Measurements from ENCODE around the gene ACVR2A.

DNA sequence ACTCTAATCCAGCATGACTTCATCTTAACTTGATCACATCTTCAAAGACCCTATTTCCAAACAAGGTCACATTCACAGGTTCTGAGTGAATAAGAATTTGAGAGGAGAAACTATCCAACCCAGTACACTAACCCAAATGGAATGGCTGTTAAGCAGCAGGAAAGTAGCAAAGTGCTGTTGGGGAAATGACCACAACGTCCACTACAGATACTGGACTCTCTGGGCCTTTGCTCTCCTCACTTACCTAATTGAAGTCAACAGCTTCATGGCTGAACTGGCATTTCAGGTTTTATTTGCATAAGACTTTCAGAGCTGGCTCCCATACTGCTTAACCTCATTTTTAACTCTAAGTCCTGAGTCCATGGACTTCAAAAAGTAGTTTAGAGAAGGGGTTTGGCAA lies 38.0 kb upstream of the ACVR2A start:
- TF ChIP-seq, protein P1, sequence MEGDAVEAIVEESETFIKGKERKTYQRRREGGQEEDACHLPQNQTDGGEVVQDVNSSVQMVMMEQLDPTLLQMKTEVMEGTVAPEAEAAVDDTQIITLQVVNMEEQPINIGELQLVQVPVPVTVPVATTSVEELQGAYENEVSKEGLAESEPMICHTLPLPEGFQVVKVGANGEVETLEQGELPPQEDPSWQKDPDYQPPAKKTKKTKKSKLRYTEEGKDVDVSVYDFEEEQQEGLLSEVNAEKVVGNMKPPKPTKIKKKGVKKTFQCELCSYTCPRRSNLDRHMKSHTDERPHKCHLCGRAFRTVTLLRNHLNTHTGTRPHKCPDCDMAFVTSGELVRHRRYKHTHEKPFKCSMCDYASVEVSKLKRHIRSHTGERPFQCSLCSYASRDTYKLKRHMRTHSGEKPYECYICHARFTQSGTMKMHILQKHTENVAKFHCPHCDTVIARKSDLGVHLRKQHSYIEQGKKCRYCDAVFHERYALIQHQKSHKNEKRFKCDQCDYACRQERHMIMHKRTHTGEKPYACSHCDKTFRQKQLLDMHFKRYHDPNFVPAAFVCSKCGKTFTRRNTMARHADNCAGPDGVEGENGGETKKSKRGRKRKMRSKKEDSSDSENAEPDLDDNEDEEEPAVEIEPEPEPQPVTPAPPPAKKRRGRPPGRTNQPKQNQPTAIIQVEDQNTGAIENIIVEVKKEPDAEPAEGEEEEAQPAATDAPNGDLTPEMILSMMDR (IDR thresholded peaks at IDR 0.05): no peak
- no peak for TF ChIP-seq POLR2A (IDR thresholded peaks at IDR 0.05)
